NCI-H226 (cell line): ENCODE measurements around the gene PLEKHJ1.

Experiments
- DNase-seq: peaks from one replicate; pipeline ENCODE4 v3.0.0-alpha.2; 2015

The PLEKHJ1 gene

GRCh38 chr19:2249010-2249866 lies 13.1 kb upstream of the PLEKHJ1 start, which contains the start of gene AMH:
TSS of gene AMH (plus strand) at chr19:2249323. CDS start at chr19:2249333, 10 bp downstream.
- DNase-seq: no peak

- no peak for DNase-seq
Measured at GRCh38 chr19:2248136-2249009, 12.2 kb upstream of the PLEKHJ1 start.

GRCh38 chr19:2247433-2248101 lies 11.4 kb upstream of the PLEKHJ1 start:
- DNase-seq: no peak

- peak; percentile 62 for DNase-seq
Measured at GRCh38 chr19:2246801-2247361, 10.8 kb upstream of the PLEKHJ1 start.

- DNase-seq: no peak
Measured at GRCh38 chr19:2246014-2246620, 10.0 kb upstream of the PLEKHJ1 start.

GRCh38 chr19:2245273-2245672 lies 9.1 kb upstream of the PLEKHJ1 start:
- no peak for DNase-seq

GRCh38 chr19:2244486-2244885 lies 8.4 kb upstream of the PLEKHJ1 start:
- DNase-seq: no peak

- DNase-seq: no peak
Measured at GRCh38 chr19:2244125-2244411, 7.9 kb upstream of the PLEKHJ1 start.

GRCh38 chr19:2243274-2244124 lies 7.4 kb upstream of the PLEKHJ1 start:
- DNase-seq: no peak

GRCh38 chr19:2242816-2243215 lies 6.7 kb upstream of the PLEKHJ1 start:
- no peak for DNase-seq

GRCh38 chr19:2242092-2242537 lies 6.0 kb upstream of the PLEKHJ1 start:
- no peak for DNase-seq

GRCh38 chr19:2240881-2241760 lies 5.0 kb upstream of the PLEKHJ1 start:
- no peak for DNase-seq

- no peak for DNase-seq
Measured at GRCh38 chr19:2239771-2240770, 3.9 kb upstream of the PLEKHJ1 start.

- DNase-seq: no peak
Measured at GRCh38 chr19:2239173-2239572, 3.0 kb upstream of the PLEKHJ1 start.

- no peak for DNase-seq
Measured at GRCh38 chr19:2237869-2238153, 1.7 kb upstream of the PLEKHJ1 start.

- DNase-seq: no peak
Measured at GRCh38 chr19:2237051-2237868, 1.1 kb upstream of the PLEKHJ1 start.

GRCh38 chr19:2236064-2236313 lies 140 bp downstream of the PLEKHJ1 start:
- no peak for DNase-seq

GRCh38 chr19:2235381-2236063 lies 607 bp downstream of the PLEKHJ1 start:
- DNase-seq: no peak
